ENCODE data around the gene FRY. TPM values are rescaled to one million over a fixed set of nuclear protein-coding genes. Genes with fewer than 3 reads are reported as not detected.

Gene FRY
- polyA plus RNA-seq, 1 experiment: 24.6 TPM

GRCh38 chr13:32232263-32232662 is 200.7 kb downstream of the FRY start:
- ChIA-PET POLR2A (no interaction called here), CTCF (interaction anchor here (1.1 kb wide), 1 partner anchor 13 kb away, joined by 4 read pairs; no protein-coding TSS in a partner anchor)
- no peak overlapping the region for H3K4me3 ChIP-seq (ENCODE audit: low read depth, low read length)
- DNase-seq (ENCODE audit: low read depth, low spot score): no peak
- no peak overlapping the region for H3K27ac ChIP-seq (ENCODE audit: low read depth, low read length)
- no peaks in the 10 kb centered on the region for H3K27me3 ChIP-seq (ENCODE audit: control insufficient read depth, insufficient read depth, low read length)
- peaks cover 4% of the 10 kb centered on the region for H3K9me3 ChIP-seq (ENCODE audit: control insufficient read depth, insufficient read depth, low read length)
- no peak for TF ChIP-seq CTCF (IDR thresholded peaks at IDR 0.05; ENCODE audit: low read depth, low read length)

- POLR2A ChIA-PET: no interaction called here
- no peak for DNase-seq (ENCODE audit: low read depth, low spot score)
- Histone ChIP-seq H3K9me3 (ENCODE audit: control insufficient read depth, insufficient read depth, low read length) (peaks cover 5% of the 10 kb centered on the region), H3K27me3 (ENCODE audit: control insufficient read depth, insufficient read depth, low read length) (no peaks in the 10 kb centered on the region), H3K4me3 (ENCODE audit: low read depth, low read length) (no peak overlapping the region), H3K27ac (ENCODE audit: low read depth, low read length) (no peak overlapping the region)
- CTCF ChIA-PET: interaction anchor here (1.0 kb wide), 1 partner anchor 13 kb away, joined by 6 read pairs; no protein-coding TSS in a partner anchor
- TF ChIP-seq CTCF (IDR thresholded peaks at IDR 0.05; ENCODE audit: low read depth, low read length): no peak
Measured at GRCh38 chr13:32233062-32233461, 201.5 kb downstream of the FRY start.

- Histone ChIP-seq H3K27ac (ENCODE audit: low read depth, low read length) (no peak overlapping the region), H3K4me3 (ENCODE audit: low read depth, low read length) (no peak overlapping the region), H3K9me3 (ENCODE audit: control insufficient read depth, insufficient read depth, low read length) (peaks cover 5% of the 10 kb centered on the region), H3K27me3 (ENCODE audit: control insufficient read depth, insufficient read depth, low read length) (no peaks in the 10 kb centered on the region)
- CTCF ChIA-PET: interaction anchor here (3.0 to 5.0 kb wide), 2 partner anchors 11 to 325 kb away, joined by 10 to 37 read pairs; no protein-coding TSS in a partner anchor
- no peak for DNase-seq (ENCODE audit: low read depth, low spot score)
- POLR2A ChIA-PET: interaction anchor here (0.9 kb wide), 1 partner anchor 9 kb away, joined by 3 read pairs; no protein-coding TSS in a partner anchor
- TF ChIP-seq CTCF (IDR thresholded peaks at IDR 0.05; ENCODE audit: low read depth, low read length): no peak
Measured at GRCh38 chr13:32234914-32235313, 203.3 kb downstream of the FRY start.

- H3K27ac ChIP-seq (ENCODE audit: low read depth, low read length): no peak overlapping the region
- CTCF ChIA-PET: interaction anchor here (3.0 to 5.0 kb wide), 2 partner anchors 8 to 328 kb away, joined by 10 to 37 read pairs; no protein-coding TSS in a partner anchor
- POLR2A ChIA-PET: no interaction called here
Measured at GRCh38 chr13:32237681-32238080, 206.1 kb downstream of the FRY start.

More at GRCh38 chr13:32237681-32238080, 206.1 kb downstream of the FRY start:
- Histone ChIP-seq H3K9me3 (ENCODE audit: control insufficient read depth, insufficient read depth, low read length) (peaks cover 2% of the 10 kb centered on the region; the same call in 1 of the 2 replicates), H3K27me3 (ENCODE audit: control insufficient read depth, insufficient read depth, low read length) (no peaks in the 10 kb centered on the region), H3K4me3 (ENCODE audit: low read depth, low read length) (no peak overlapping the region)
- DNase-seq (ENCODE audit: low read depth, low spot score): no peak
- TF ChIP-seq CTCF (IDR thresholded peaks at IDR 0.05; ENCODE audit: low read depth, low read length): no peak

Data from AG04450 (cell line).